GM21825 (cell line): ENCODE results near the gene ANKRD27.

Experiments used
- ATAC-seq: cut with Tn5 transposase; IDR thresholded peaks from one replicate; pipeline ENCODE4 v1.9.1; 2021; ENCODE audit warnings: mild to moderate bottlenecking, moderate library complexity; ENCODE audit not compliant: unreplicated experiment

The ANKRD27 gene

DNA sequence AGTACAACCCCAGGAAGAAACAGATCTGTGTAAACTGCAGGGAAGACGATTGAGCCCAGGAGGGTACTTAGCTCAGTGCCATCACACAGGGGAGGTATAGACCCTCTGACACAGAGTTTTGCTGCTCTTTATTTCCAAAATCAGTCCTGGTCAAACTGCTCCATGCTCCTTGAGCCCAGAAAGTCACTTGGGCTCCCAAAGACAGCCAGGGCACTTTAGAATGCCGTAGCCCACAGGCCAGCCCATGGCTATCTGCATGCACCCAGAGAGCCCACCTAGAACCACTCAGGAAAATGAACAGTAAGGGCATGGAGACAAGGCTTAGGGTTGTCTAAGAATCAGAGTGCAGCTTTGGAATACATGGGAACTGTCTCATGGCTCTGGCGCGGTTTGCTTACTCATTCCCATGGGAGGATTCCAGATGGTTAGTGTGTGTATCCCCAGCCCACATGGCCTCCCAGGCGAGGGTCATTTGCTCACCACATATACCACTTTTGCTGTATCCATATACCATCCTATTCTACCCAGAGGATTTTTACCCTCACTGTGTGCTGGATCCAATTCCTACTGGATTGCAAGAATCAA lies 108.6 kb downstream of the ANKRD27 start:
- ATAC-seq, result no peak

DNA sequence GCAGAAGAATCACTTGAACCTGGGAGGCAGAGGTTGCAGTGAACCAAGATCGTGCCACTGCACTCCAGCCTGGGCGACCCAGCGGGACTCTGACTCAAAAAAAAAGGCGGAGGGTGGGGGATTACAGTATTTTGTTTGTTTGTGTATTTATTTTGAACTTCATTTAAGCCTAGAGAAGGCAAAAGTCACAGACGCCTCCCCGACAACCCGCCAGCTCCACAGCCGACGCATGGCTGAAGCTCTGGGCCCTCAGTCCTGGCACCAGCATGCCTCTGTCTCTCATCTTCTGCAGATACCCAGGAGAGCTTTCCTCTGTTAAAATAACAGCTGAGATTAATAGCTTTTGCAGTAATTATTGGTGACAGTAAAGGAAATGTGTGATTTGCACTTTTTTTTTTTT lies 111.2 kb downstream of the ANKRD27 start:
- ATAC-seq, result no peak

DNA sequence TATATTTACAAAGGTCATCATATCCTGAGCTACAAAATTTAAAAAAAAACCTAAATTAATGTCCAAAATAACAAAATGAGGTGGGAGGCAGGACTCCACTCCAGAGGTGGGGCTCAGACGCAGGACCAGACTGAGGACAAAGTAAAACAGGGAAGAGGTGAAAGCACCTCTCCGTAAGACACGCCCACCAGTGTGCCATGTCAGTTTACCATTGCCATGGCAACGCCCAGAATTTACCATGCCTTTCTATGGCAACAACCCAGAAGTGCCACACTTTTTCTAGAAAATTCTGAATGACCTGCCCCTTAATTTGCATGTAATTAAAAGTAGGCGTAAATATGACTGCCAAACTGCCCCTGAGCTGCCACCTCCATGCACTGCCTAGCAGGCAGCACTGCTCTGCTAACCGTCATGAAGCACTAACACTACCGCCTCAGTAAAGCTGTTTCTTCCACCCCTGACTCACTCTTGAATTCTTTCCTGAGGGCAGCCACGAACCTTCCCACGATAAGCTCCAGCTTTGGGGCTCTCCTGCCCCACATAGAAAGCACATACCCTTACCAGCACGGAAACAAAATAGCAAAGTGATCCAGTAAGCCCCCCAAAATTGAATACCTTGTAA lies 116.3 kb downstream of the ANKRD27 start:
- no peak for ATAC-seq

DNA sequence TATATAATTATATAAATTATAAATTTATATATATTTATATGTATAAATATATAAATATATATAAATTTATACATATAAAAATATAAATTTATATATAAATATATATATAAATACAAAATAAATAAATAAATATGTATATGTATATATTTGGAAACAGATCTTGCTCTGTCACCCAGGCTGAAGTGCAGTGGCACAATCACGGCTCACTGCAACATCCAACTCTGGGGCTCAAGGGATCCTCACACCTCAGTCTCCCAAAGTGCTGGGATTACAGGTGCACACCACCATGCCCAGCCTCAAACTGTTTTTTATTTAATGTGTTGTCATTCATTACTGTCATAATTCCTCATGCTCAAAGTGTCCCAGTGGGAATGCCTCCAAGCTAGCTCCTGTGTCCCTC lies 119.2 kb downstream of the ANKRD27 start:
- no peak for ATAC-seq

DNA sequence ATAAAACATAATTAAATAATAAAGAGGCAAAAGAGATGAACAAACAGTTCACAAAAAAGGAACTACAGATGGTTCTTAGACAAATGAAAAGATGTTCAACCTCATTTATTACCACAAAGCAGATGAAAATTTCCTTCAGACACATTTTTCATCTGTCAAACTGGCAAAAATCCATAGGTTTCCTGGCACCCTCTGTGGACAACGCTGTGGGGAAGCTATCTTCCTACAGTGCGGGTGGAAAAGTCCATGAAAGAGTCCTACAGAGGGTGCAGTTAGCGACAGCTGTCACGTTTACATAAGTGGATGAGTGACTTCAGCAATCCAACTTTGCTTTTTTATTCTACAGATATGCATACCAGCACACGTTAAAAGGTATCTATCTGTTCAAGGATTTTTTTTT lies 124.3 kb downstream of the ANKRD27 start:
- no peak for ATAC-seq
